HG03575 (cell line): ENCODE data around the gene ZCCHC2.

Source experiments
- ATAC-seq: cut with Tn5 transposase; IDR thresholded peaks from one replicate; pipeline ENCODE4 v1.9.1; 2021; ENCODE audit not compliant: unreplicated experiment, insufficient number of reproducible peaks, low FRiP score; ENCODE audit errors: extremely low read depth

Gene ZCCHC2

GRCh38 chr18:62531078-62531477 lies 8.3 kb downstream of the ZCCHC2 start:
- ATAC-seq, result no peak

- ATAC-seq, result no peak
These were observed 9.1 kb downstream of the ZCCHC2 start for GRCh38 chr18:62531931-62532330.

- no peak for ATAC-seq
These were observed 13.2 kb downstream of the ZCCHC2 start for GRCh38 chr18:62536005-62536404.

GRCh38 chr18:62537042-62537894 lies 14.4 kb downstream of the ZCCHC2 start:
- no peak for ATAC-seq

- ATAC-seq, result no peak
These were observed 15.1 kb downstream of the ZCCHC2 start for GRCh38 chr18:62537946-62538345.

GRCh38 chr18:62538881-62539280 lies 16.1 kb downstream of the ZCCHC2 start:
- ATAC-seq, result no peak

GRCh38 chr18:62539284-62540165 lies 16.7 kb downstream of the ZCCHC2 start:
- no peak for ATAC-seq

- no peak for ATAC-seq
These were observed 20.2 kb downstream of the ZCCHC2 start for GRCh38 chr18:62543021-62543420.

GRCh38 chr18:62545098-62545497 lies 22.3 kb downstream of the ZCCHC2 start:
- no peak for ATAC-seq

GRCh38 chr18:62549755-62550154 lies 26.9 kb downstream of the ZCCHC2 start:
- ATAC-seq, result no peak

GRCh38 chr18:62550746-62551145 lies 27.9 kb downstream of the ZCCHC2 start:
- no peak for ATAC-seq

GRCh38 chr18:62551972-62552513 lies 29.2 kb downstream of the ZCCHC2 start:
- no peak for ATAC-seq

- ATAC-seq, result no peak
These were observed 31.4 kb downstream of the ZCCHC2 start for GRCh38 chr18:62554061-62554815.

- ATAC-seq, result no peak
These were observed 32.3 kb downstream of the ZCCHC2 start for GRCh38 chr18:62555135-62555534.

GRCh38 chr18:62556397-62556796 lies 33.6 kb downstream of the ZCCHC2 start:
- ATAC-seq, result no peak

GRCh38 chr18:62558015-62558663 lies 35.3 kb downstream of the ZCCHC2 start:
- no peak for ATAC-seq

GRCh38 chr18:62564044-62564443 lies 41.2 kb downstream of the ZCCHC2 start:
- no peak for ATAC-seq

GRCh38 chr18:62566199-62566598 lies 43.4 kb downstream of the ZCCHC2 start:
- ATAC-seq, result no peak

- ATAC-seq, result no peak
These were observed 44.0 kb downstream of the ZCCHC2 start for GRCh38 chr18:62566818-62567217.
